Pulmonary artery endothelial cell (primary cell): Measurements from ENCODE around the gene PLA2G6. TPM values are rescaled to one million over a fixed set of nuclear protein-coding genes. Genes with fewer than 3 reads are reported as not detected.
A peak's percentile ranks its signal among the peaks of the same experiment; 100 is the strongest.
"Not testable (repeated sequence)": the region's sequence is repeated elsewhere in the genome, so short reads cannot be mapped to it uniquely, and the experiment has no call there.

Experiments
- DNase-seq: peaks from one replicate; pipeline ENCODE4 v3.0.0-alpha.2; 2011; ENCODE audit warnings: low read depth, low spot score
- total RNA-seq: library from RNA; depleted of rRNA; stranded (reverse); fragments of >200 nt; gene quantifications from 2 replicates; pipeline ENCODE4 v1.2.3, GENCODE V29; 2014

The PLA2G6 gene
- total RNA-seq, 1 donor from 2014 or later = 2.0 TPM

- DNase-seq = no peak
Observed at GRCh38 chr22:38190581-38190980, 9.0 kb upstream of the PLA2G6 start.

- no peak for DNase-seq
Observed at GRCh38 chr22:38189104-38189503, 7.5 kb upstream of the PLA2G6 start.

- DNase-seq = no peak
Observed at GRCh38 chr22:38187413-38188212, 6.0 kb upstream of the PLA2G6 start.

- no peak for DNase-seq
Observed at GRCh38 chr22:38186429-38186828, 4.8 kb upstream of the PLA2G6 start.

GRCh38 chr22:38184788-38185187, 3.2 kb upstream of the PLA2G6 start:
- no peak for DNase-seq

- DNase-seq = no peak
Observed at GRCh38 chr22:38180841-38181452, 683 bp downstream of the PLA2G6 start.

- DNase-seq = not testable (repeated sequence)
Observed at GRCh38 chr22:38178605-38178937, 3.1 kb downstream of the PLA2G6 start.

- peak; percentile 70 for DNase-seq
Observed at GRCh38 chr22:38177926-38178604, 3.6 kb downstream of the PLA2G6 start.

GRCh38 chr22:38177571-38177925, 4.1 kb downstream of the PLA2G6 start:
- DNase-seq = not testable (repeated sequence)

- DNase-seq = no peak
Observed at GRCh38 chr22:38177044-38177443, 4.6 kb downstream of the PLA2G6 start.

GRCh38 chr22:38176170-38176741, 5.4 kb downstream of the PLA2G6 start:
- peak; percentile 100 for DNase-seq

GRCh38 chr22:38175206-38176118, 6.2 kb downstream of the PLA2G6 start:
- no peak for DNase-seq

GRCh38 chr22:38174626-38175025, 7.0 kb downstream of the PLA2G6 start:
- DNase-seq = no peak

GRCh38 chr22:38173641-38173906, 8.1 kb downstream of the PLA2G6 start:
- no peak for DNase-seq

- peak; percentile 96 for DNase-seq
Observed at GRCh38 chr22:38172832-38173640, 8.6 kb downstream of the PLA2G6 start.

GRCh38 chr22:38171927-38172831, 9.5 kb downstream of the PLA2G6 start:
- no peak for DNase-seq

GRCh38 chr22:38170469-38170868, 11.2 kb downstream of the PLA2G6 start:
- DNase-seq = no peak

- DNase-seq = no peak
Observed at GRCh38 chr22:38169116-38169515, 12.5 kb downstream of the PLA2G6 start.

- DNase-seq = no peak
Observed at GRCh38 chr22:38167988-38168407, 13.6 kb downstream of the PLA2G6 start.
